OCI-LY7 (cell line): ENCODE measurements around the gene STYXL1. TPM values are rescaled to one million over a fixed set of nuclear protein-coding genes. Genes with fewer than 3 reads are reported as not detected.

Source experiments
- BruUV-seq: library from RNA; stranded (reverse); fragments of 400-500 nt; replicated peaks from 2 replicates; lab custom pipeline; 2021; lab: Mats Ljungman, UMichigan
- CTCF ChIA-PET: fragments of 300-600 bp; sonication (Branson Sonifier 250); formaldehyde crosslinking; loops from one replicate; lab custom pipeline; 2022; ENCODE audit warnings: antibody characterized with exemption; ENCODE audit not compliant: unreplicated experiment; lab: Charles Lee
- POLR2A ChIA-PET: fragments of 300-600 bp; sonication (Branson Sonifier 250); formaldehyde crosslinking; loops from one replicate; lab custom pipeline; 2022; ENCODE audit warnings: antibody characterized with exemption; lab: Charles Lee
- DNase-seq: peaks from one replicate; pipeline ENCODE4 v3.0.0-alpha.2; 2015; ENCODE audit warnings: low spot score
- H2AFZ ChIP-seq: fragments of 200-600 bp; sonication (generic), shearing (Covaris generic); 2 replicates; pipeline ENCODE4 v1.6.1; 2014; ENCODE audit warnings: mild to moderate bottlenecking, antibody characterized with exemption, low read length, moderate library complexity
- H3K27ac ChIP-seq: fragments of 200-600 bp; sonication (generic); 2 replicates; pipeline ENCODE4 v1.5.1; 2014; ENCODE audit warnings: mixed run types, low read depth, mild to moderate bottlenecking, moderate library complexity, low read length, inconsistent platforms; ENCODE audit not compliant: poor library complexity, severe bottlenecking
- H3K36me3 ChIP-seq: fragments of 200-600 bp; sonication (generic); 2 replicates; pipeline ENCODE4 v1.6.1; 2014; ENCODE audit warnings: mild to moderate bottlenecking, antibody characterized with exemption, low read length, moderate library complexity, mixed read lengths; ENCODE audit not compliant: insufficient read depth
- H3K4me1 ChIP-seq: fragments of 200-600 bp; sonication (generic); 2 replicates; pipeline ENCODE4 v1.5.1; 2014; ENCODE audit warnings: mild to moderate bottlenecking, low read length; ENCODE audit not compliant: insufficient read depth, poor library complexity, severe bottlenecking
- H3K4me2 ChIP-seq: fragments of 200-600 bp; sonication (generic); 2 replicates; pipeline ENCODE4 v1.6.1; 2014; ENCODE audit warnings: mild to moderate bottlenecking, low read length
- H3K4me3 ChIP-seq: fragments of 200-600 bp; sonication (generic); 2 replicates; pipeline ENCODE4 v1.5.1; 2014; ENCODE audit warnings: mild to moderate bottlenecking, low read depth, low read length; ENCODE audit not compliant: poor library complexity, severe bottlenecking
- H3K79me2 ChIP-seq: fragments of 200-600 bp; sonication (generic); 2 replicates; pipeline ENCODE4 v1.6.1; 2016; ENCODE audit warnings: low read depth, mild to moderate bottlenecking, low read length, moderate library complexity, mixed read lengths; ENCODE audit not compliant: insufficient read depth
- H3K9me2 ChIP-seq: fragments of 200-600 bp; sonication (generic); 2 replicates; pipeline ENCODE4 v1.6.1; 2016; ENCODE audit warnings: mild to moderate bottlenecking, low read length, mixed read lengths; ENCODE audit not compliant: insufficient read depth
- H3K9me3 ChIP-seq: fragments of 200-600 bp; sonication (generic); 2 replicates; pipeline ENCODE4 v1.6.1; 2014; ENCODE audit warnings: mild to moderate bottlenecking, mixed run types, low read length, mixed read lengths
- H4K20me1 ChIP-seq: fragments of 200-600 bp; sonication (generic); 2 replicates; pipeline ENCODE4 v1.6.1; 2014; ENCODE audit warnings: mild to moderate bottlenecking, antibody characterized with exemption, low read length, moderate library complexity, mixed read lengths; ENCODE audit not compliant: insufficient read depth
- EZH2phosphoT487 ChIP-seq: fragments of 200-600 bp; sonication (generic); IDR thresholded peaks from 2 replicates; pipeline ENCODE4 v1.6.1; 2018; ENCODE audit warnings: low read depth, borderline replicate concordance, mild to moderate bottlenecking, mixed run types, antibody characterized with exemption, low read length, moderate library complexity, mixed read lengths
- intact Hi-C: fragments of 100-400 bp; cut with micrococcal nuclease; formaldehyde crosslinking; loops from one replicate; pipeline ENCODE4 v1.10.0; 2022; ENCODE audit not compliant: unreplicated experiment
- total RNA-seq, 2 experiments: library from RNA; depleted of rRNA in 1 of 2; stranded (reverse); fragments of >200 nt in 1 of 2; shearing (Covaris generic) in 1 of 2; gene quantifications; 2 replicates each; pipeline ENCODE4 v1.2.3, GENCODE V29; 2014 to 2022
- TF ChIP-seq, protein P1 (sequence below): fragments of 200-600 bp; sonication (generic); conservative IDR thresholded peaks from 2 replicates; pipeline ENCODE4 v1.5.1; 2014; ENCODE audit warnings: mild to moderate bottlenecking, antibody characterized with exemption, low read length, moderate library complexity, mixed read lengths

STYXL1 gene
- total RNA-seq, 2 experiments from 2014 or later: 27.6 to 37.4 TPM

DNA sequence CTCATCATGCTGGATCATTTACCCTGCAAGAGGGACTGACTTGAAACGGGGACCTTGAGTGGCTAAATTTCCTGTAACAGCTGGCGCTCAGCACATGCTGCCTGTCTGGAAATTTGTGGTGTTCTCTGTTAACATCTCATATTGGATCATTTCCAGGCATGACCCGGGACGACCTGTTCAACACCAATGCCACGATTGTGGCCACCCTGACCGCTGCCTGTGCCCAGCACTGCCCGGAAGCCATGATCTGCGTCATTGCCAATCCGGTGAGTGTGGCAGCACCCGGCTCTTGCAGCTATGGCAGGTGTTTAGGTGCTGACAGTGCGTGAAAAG, 10.0 kb upstream of the STYXL1 start:
- intact Hi-C loops: no loop called here
- no peak overlapping the region for H2AFZ ChIP-seq
- no peak for TF ChIP-seq EZH2phosphoT487
- TF ChIP-seq, protein P1, sequence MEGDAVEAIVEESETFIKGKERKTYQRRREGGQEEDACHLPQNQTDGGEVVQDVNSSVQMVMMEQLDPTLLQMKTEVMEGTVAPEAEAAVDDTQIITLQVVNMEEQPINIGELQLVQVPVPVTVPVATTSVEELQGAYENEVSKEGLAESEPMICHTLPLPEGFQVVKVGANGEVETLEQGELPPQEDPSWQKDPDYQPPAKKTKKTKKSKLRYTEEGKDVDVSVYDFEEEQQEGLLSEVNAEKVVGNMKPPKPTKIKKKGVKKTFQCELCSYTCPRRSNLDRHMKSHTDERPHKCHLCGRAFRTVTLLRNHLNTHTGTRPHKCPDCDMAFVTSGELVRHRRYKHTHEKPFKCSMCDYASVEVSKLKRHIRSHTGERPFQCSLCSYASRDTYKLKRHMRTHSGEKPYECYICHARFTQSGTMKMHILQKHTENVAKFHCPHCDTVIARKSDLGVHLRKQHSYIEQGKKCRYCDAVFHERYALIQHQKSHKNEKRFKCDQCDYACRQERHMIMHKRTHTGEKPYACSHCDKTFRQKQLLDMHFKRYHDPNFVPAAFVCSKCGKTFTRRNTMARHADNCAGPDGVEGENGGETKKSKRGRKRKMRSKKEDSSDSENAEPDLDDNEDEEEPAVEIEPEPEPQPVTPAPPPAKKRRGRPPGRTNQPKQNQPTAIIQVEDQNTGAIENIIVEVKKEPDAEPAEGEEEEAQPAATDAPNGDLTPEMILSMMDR: no peak
- no peaks in the 10 kb centered on the region for H3K9me2 ChIP-seq
- H3K9me3 ChIP-seq: no peaks in the 10 kb centered on the region
- H3K4me2 ChIP-seq: no peak overlapping the region
- peaks cover 99% of the 10 kb centered on the region for H3K36me3 ChIP-seq
- peaks cover 22% of the 10 kb centered on the region; the same call in 1 of the 2 replicates for H3K79me2 ChIP-seq
- H3K4me1 ChIP-seq: no peaks in the 10 kb centered on the region
- H3K27ac ChIP-seq: no peak overlapping the region
- no peak for DNase-seq
- H4K20me1 ChIP-seq: peaks cover 16% of the 10 kb centered on the region
- POLR2A ChIA-PET: no interaction called here
- CTCF ChIA-PET: interaction anchor here (0.5 kb wide), 1 partner anchor 1693 kb away, joined by 5 read pairs; no protein-coding TSS in a partner anchor
- H3K4me3 ChIP-seq: no peak overlapping the region
- no TSS peak for BruUV-seq

DNA sequence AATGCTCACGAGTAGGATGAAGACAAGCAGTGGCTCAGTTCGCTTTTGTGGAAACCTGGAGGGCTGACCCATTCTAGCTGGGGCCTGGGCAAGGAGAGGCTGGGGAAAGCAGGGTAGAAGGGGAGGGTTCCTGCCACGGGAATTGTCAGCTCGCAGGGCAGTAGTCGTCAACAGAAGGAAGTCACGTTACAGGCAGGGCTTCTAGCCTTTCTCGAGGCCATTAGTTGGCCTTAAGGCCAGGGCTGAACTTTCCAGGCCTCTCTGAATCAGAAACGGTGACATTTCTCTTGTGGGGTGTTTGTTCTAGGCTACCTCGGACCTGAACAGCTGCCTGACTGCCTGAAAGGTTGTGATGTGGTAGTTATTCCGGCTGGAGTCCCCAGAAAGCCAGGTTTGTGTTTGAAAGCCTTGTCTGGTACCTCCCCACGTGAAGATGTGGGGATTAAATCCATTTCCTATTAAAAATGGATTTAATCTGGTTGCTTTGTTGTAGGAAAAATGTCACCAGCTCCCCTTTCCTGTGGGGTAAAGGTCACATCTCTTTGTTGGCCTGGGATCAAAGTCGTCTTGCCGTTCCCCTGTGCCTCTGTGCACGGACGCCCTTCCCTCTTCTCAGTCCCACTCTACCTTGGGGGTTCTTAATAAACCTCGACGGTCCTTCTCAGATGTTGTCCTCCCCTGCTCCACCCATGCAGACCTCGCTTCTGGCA, 9.5 kb upstream of the STYXL1 start:
- H3K79me2 ChIP-seq: peaks cover 28% of the 10 kb centered on the region; the same call in 1 of the 2 replicates
- DNase-seq: no peak
- H3K4me3 ChIP-seq: no peak overlapping the region
- no peak for TF ChIP-seq EZH2phosphoT487
- TF ChIP-seq, protein P1: no peak
- H3K9me2 ChIP-seq: no peaks in the 10 kb centered on the region
- intact Hi-C loops: no loop called here
- no peak overlapping the region for H3K27ac ChIP-seq
- H3K9me3 ChIP-seq: no peaks in the 10 kb centered on the region
- peaks cover 97% of the 10 kb centered on the region for H3K36me3 ChIP-seq
- no TSS peak for BruUV-seq
- ChIA-PET POLR2A (no interaction called here), CTCF (interaction anchor here (0.5 kb wide), 2 partner anchors 473 to 1693 kb away, joined by 5 read pairs; no protein-coding TSS in a partner anchor)
- H3K4me1 ChIP-seq: no peaks in the 10 kb centered on the region
- H3K4me2 ChIP-seq: no peak overlapping the region
- peaks cover 16% of the 10 kb centered on the region for H4K20me1 ChIP-seq
- no peak overlapping the region for H2AFZ ChIP-seq

DNA sequence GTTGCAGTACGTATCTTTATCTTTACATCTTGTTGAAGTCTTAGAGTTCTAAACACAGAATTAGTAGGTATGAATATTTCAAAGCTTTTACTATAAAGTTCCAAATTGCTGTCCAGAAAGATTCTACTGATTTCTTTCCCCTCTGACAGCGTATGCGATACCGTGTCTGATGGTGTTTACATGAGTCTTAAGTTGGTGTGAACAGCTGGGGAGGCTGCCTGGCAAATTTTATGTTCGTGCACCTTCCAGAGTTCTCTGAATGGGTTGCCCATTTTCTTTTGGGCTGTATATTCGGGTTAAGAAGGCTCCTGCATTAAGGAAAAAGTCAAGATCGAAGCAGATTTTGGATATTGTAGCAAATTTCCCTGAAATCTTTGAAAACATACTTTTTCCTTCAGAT, 8.4 kb upstream of the STYXL1 start:
- TF ChIP-seq EZH2phosphoT487: no peak
- TF ChIP-seq, protein P1: no peak
- ChIA-PET CTCF (no interaction called here), POLR2A (interaction anchor here (0.8 kb wide), 1 partner anchor 174 kb away, joined by 3 read pairs; no protein-coding TSS in a partner anchor)
- Histone ChIP-seq H3K36me3 (peaks cover 97% of the 10 kb centered on the region), H3K4me1 (no peaks in the 10 kb centered on the region), H3K9me3 (no peaks in the 10 kb centered on the region), H3K79me2 (peaks cover 37% of the 10 kb centered on the region), H3K9me2 (no peaks in the 10 kb centered on the region), H2AFZ (no peak overlapping the region), H3K4me2 (no peak overlapping the region), H3K4me3 (no peak overlapping the region), H4K20me1 (peaks cover 16% of the 10 kb centered on the region), H3K27ac (no peak overlapping the region)
- BruUV-seq: no TSS peak
- intact Hi-C loops: no loop called here
- no peak for DNase-seq
